T47D (cell line): ENCODE data around the gene HOXD13.

Source experiments
- DNase-seq, 2 experiments: peaks; one replicate each; pipeline versions ENCODE4 v3.0.0 to v3.0.0-alpha.2; 2011 to 2012; ENCODE audit warnings: low read depth in 1 of 2, low spot score in 1 of 2
- JUND ChIP-seq: IDR thresholded peaks from 2 replicates; pipeline ENCODE4 v1.6.1; 2012; ENCODE audit warnings: low read depth
- in situ Hi-C: cut with HindIII; loops from 2 replicates; pipeline ENCODE4 v1.10.0; 2016; ENCODE audit warnings: low sequenced_read_pairs, low pct_unique_long_range_greater_than_20kb

The HOXD13 gene

DNA sequence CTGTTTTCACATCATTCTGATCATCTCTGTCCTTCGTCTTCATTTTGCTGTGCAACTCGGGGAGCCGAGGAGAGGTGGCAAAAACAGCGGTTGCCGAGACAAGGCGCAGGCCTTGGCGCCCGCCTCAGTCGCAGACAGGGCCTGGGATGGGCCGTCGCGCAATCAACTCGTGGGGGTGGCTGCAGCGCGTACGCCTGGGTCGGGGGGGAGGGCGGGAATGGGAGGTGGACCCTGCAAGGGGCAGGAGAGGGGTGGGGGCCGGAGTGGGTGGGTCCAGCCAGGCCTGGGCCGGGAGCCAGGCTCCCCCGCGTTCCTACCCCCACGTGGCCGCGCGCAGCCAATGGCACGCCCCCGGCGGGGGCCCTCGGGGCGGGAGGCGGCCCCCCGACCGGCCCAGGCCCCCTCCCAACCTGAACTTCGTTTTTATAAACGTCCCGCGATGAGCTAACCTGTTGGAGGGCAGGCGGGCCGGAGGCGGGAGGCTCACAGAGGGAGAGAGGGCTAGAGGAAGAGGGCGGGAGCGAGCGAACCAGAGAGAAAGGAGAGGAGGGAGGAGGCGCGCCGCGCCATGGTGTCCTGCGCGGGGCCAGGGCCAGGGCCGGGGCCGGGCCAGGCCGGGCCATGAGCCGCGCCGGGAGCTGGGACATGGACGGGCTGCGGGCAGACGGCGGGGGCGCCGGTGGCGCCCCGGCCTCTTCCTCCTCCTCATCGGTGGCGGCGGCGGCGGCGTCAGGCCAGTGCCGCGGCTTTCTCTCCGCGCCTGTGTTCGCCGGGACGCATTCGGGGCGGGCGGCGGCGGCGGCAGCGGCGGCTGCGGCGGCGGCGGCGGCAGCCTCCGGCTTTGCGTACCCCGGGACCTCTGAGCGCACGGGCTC, at the start of gene HOXD13:
TSS of gene HOXD13 (plus strand) at position 452 of the 875 bp plus-strand sequence. CDS start at position 622, 170 bp downstream.
- DNase-seq, result no peak
- in situ Hi-C loops, result no loop called here
- TF ChIP-seq JUND, result no peak

DNA sequence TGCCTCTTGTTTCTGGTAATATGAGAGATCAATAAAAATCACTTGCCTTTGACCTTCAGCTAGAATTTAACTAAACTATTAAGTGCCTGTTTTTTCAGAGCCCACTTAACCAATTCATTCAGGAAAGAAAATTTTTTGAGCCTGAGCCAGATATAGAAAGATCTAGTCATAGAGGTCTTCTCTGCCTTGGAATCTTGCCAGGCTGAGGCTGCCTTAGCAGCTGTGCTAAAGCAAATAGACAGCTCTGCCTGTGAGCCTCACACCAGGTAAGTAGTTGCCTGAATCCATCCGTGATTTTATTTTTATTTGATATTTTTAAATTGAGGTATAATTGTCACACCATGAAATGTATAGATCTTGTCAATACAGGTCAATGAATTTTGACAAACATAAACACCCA, 36.1 kb upstream of the HOXD13 start:
- in situ Hi-C loops, result no loop called here
- no peak for TF ChIP-seq JUND
- no peak for DNase-seq

DNA sequence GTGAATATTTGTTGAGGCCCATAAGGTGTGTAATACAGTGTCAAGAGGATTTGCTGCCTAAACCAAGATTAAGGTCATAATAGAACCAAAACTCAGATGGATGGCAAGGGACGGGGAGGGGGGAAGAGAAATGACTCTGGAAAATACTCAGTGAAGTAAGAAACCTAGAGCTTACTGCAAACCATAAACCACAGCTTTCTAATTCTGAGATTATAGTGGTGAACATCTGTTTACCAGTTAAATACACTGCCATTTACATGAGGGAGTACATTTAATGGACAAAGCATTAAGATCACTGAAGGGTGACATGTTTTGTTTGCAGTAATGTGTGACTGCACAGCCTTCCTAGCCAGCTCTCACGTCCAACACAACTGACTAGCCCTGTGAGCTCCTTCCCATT, 28.6 kb upstream of the HOXD13 start:
- DNase-seq, result no peak
- in situ Hi-C loops, result no loop called here
- TF ChIP-seq JUND, result no peak

DNA sequence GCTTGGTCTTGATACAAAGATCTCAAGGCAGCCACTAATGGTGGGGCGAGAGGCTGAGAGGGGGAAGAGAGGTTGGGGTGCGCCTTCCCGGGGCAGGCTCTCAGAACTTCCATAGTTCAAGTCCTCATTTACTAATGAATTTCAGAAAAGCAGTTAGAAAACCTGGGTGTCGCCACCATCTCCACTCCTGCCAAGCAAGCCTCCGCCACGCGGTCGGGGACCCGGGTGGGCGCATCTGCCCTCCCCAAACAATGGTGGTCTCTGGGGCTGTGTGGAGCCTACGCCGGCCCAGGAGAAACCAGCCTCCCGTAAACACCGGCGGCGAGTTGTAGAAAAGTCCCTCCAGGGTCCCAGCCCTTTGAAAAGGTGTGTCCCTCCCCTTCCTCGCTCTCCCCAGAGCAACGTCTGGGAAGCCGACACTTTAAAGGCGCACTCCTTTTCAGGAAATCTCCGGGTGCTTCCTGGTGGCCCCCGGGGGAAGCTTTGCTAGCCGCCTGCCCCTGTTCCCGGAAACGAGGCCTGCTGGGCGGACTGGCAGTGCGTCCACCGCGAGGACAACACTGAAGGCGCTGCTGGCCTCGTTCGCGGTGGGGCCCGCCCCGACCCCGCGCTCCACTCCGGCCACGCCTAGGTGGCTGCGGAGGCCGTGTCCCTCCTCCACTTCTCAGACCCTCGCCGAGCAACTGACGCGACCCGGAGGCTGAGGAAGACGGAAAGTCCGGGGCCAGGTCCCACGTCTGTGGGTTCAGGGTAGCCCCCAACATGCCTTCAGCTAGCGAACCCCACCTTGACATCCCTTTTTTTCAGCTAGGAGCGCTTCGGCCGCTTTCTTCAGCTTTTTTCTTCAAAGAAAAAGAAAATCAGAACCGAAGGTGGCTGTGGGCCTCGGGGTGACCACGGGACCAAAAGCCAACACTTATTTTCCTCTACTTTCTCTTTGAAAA, 25.6 kb upstream of the HOXD13 start:
- no peak for TF ChIP-seq JUND
- in situ Hi-C loops, result no loop called here
- no peak for DNase-seq

DNA sequence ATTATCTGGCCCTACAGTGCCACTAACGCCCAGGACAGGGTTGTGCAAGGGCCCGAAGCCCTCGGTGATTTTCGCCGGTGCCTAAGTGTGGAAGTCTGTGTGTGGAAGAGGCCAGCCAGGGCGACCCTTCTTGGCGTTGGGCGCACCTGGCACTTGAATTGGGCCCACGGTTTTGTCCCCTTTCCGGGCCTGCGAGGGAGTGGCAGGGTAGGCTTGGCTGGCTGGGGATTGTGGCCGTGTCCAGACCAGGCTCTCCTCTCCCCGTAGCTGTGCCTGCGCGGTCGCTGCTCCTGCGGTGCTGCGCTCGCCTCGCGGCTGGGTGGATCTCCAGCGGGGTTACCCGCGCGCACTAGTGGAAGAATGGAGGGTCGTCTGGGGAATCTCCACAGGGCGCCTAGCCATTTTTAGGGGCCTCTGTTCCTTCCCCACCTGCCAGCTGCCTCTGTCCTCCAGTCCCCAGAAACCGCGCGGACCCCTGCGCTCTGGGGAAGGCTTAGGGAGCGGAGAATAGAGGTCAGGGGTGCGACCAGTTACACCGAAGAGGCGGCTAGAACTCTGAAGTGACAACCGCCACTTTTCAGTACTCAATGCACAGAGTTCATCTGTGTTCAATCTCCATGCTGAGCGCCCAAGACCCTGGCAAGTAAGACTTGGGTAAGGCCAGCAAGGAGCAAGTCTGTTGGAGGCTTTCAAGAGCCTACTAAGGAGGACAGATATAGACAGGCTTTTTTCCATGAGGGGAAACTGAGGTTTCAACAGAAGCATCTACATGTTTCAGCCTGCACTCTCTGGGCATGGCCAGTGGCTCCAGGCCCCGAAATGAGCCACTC, 24.7 kb upstream of the HOXD13 start:
- TF ChIP-seq JUND, result no peak
- in situ Hi-C loops, result no loop called here
- no peak for DNase-seq

DNA sequence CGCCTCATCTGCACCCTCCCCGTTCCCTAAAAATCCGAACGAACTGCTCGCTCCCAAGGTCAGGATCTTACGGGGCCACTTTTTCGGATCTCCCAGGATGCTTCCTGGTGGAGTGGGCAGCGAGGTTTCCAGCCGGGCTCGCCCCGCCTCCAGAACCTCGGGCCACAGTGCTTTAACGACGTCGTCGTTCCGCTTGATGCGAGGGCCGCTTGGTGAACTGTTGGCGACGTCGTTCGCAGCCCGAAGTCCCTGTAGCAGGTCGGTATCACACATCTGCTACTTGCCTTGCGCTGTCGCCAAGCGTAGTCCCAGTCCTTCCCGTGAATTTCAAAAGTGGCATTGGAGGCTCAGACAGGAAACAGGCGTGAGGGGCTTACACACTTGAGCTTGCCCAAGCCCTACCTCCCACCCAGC, 24.1 kb upstream of the HOXD13 start:
- DNase-seq, result no peak
- TF ChIP-seq JUND, result no peak
- in situ Hi-C loops, result no loop called here

DNA sequence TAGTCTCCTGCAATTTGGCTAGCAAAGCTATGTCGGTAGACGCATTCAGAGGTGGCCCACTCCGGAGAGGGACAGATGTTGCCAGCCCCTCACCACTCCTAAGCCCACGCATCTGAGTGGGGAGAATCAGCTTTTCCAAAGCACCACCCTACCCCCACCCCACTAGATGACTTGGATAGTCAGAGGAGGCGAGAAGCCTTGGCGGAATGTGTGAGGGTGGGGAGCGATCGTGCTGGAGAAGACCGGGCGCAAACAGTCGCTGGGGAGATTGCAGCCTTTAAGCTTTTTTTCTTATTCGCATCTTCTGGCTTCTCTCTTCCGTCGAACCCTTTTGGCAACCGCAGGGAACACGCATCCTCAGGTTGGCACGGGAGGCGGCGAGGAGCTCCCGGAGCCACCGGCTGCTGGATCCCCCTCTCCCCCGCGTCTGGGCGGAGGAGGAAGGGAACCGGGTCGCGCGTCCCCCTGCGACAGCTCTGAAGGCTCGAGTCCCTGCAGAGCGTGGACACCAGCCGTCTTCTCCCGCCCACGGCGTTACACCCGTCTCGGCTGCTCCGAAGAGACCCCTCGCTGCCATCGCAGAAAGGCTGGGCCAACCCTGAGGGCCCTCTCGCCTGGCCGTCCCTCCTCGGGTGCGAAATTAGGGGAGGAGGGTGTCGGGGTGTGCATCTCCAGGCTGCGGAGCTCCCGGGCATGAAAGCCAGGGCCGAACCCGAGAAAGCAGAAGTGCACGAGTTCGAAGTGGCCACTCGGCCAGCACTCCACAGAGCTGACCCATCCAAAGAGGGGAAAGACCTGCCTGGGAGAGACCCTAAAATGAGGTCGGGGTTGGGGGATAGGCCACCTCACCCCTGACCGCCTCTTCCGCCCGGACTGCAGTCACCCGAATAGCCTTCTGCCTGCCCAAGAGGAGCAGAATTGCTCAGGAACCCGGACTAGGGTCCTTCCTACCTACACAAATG, 20.9 kb upstream of the HOXD13 start:
- in situ Hi-C loops, result no loop called here
- TF ChIP-seq JUND, result no peak
- no peak for DNase-seq

DNA sequence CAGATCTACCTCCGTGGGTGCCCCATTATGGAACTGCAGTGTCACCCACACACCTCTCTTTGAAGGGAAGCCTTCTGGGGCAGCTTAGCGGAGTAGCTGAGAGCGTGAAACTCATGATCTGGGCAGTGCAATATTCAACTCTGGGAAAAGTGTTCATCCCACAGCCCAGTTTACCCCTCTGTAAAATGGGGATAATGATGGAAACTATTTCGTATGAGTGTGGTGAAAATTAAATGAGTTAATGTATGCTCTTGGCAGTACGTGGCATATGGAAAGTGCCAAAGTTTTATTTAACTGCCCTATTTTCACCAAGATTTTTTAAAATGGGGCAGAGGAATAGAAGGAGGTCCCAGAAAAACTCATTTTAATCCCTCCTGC, 20.2 kb upstream of the HOXD13 start:
- no peak for TF ChIP-seq JUND
- in situ Hi-C loops, result no loop called here
- no peak for DNase-seq

DNA sequence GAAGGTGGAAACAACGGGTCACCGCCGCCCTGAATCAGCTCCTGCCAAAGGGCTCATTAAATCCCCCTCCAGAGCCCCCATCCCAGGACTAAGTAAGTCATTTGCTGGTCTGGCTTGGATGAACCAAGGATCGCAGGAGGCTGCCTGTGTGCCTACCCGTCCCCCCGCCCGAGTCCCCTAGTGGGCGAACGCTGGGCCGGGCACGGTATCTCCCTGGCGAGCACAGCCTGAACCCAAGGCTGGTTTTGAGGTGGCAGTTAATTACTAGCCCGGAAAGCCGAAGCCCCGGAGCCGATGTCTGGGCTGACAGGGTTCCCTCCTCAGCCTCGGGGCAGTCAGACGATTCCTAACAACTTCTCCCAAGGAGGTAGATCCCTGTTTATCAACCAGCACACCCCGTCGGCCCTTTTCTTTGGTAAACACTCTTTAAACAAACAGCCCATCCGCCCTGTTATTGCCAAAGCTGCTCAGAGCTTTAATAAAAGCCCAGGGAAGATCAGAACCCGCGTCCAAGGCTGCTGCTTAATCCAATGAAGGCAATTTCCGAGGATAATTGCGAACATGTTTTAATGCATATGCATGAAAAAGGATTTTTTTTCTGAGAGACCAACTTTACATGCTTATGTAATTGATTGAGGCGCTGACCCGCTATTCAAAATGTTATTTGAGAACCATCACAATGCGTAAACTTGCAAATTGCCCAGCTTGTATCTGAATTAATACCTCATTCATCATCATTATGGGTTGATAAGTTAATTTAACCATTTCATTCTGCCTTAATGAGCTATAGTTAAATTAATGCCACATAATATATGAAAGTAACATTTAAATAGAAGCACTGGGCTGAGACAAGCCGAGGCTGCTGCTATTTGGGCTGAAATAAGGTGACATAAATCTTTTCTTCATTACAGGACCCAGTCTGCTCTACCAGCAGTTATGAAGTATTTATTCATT, 19.3 kb upstream of the HOXD13 start:
- no peak for DNase-seq
- TF ChIP-seq JUND, result no peak
- in situ Hi-C loops, result no loop called here

DNA sequence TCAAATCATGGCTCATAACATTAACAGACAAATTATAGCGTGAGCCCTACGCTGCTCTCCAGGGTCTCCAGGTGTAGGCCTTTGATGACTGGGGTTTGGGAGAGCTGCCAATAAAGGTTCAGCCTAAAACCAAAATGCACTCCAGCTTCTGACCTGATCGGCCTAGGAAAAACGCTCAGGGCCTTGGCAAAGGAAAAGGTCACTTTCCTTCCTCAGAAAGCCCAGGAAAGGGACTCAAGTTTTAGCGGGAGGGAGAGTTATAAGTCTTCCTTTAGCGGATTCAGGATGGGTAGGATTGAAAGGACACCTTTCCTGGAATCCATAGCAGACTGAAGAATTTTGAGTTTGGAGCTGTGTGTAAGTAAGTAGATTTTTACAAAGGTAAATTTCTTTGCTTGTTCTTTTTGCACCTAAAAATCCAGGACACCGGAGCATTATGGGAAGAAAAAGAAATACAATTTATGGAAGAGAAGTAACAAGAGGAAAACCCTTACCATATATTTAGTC, 17.5 kb upstream of the HOXD13 start:
- no peak for TF ChIP-seq JUND
- DNase-seq, result no peak
- in situ Hi-C loops, result no loop called here
